GM18858 (cell line): ENCODE results near the gene RASAL2.

ENCODE experiments used
- ATAC-seq: cut with Tn5 transposase; IDR thresholded peaks from one replicate; pipeline ENCODE4 v1.9.1; 2021; ENCODE audit not compliant: unreplicated experiment

RASAL2 gene

GRCh38 chr1:178528953-178529335 lies 435.0 kb downstream of the RASAL2 start:
- ATAC-seq = no peak

- no peak for ATAC-seq
Measured at GRCh38 chr1:178529364-178530036, 435.6 kb downstream of the RASAL2 start.

GRCh38 chr1:178530037-178530402 lies 436.1 kb downstream of the RASAL2 start:
- ATAC-seq = no peak

- ATAC-seq = no peak
Measured at GRCh38 chr1:178530502-178530901, 436.6 kb downstream of the RASAL2 start.

GRCh38 chr1:178531887-178532286 lies 438.0 kb downstream of the RASAL2 start:
- ATAC-seq = no peak

- ATAC-seq = no peak
Measured at GRCh38 chr1:178532392-178532791, 438.5 kb downstream of the RASAL2 start.

- no peak for ATAC-seq
Measured at GRCh38 chr1:178533121-178533946, 439.4 kb downstream of the RASAL2 start.
